Peyer's patch (tissue), 4 donors: ENCODE data around the gene ATRIP. TPM values are rescaled to one million over a fixed set of nuclear protein-coding genes. Genes with fewer than 3 reads are reported as not detected.
A peak's percentile ranks its signal among the peaks of the same experiment; 100 is the strongest.
"Not testable (repeated sequence)": the region's sequence is repeated elsewhere in the genome, so short reads cannot be mapped to it uniquely, and the experiment has no call there.

ENCODE experiments used
- DNase-seq, 3 donors: peaks; one replicate each; pipeline ENCODE4 v3.0.0-alpha.2; 2017 to 2019
- H3K27ac ChIP-seq, 4 donors: fragments of 200-600 bp; sonication (generic); one replicate each; pipeline ENCODE4 v1.5.1; 2016 to 2019
- H3K27me3 ChIP-seq, 2 donors: fragments of 200-600 bp; sonication (generic); one replicate each; pipeline ENCODE4 v1.5.1; 2019
- H3K36me3 ChIP-seq, 3 donors: fragments of 200-600 bp; sonication (generic); one replicate each; pipeline ENCODE4 v1.5.1; 2016 to 2019
- H3K4me1 ChIP-seq, 4 donors: fragments of 200-600 bp; sonication (generic); one replicate each; pipeline ENCODE4 v1.5.1; 2016 to 2019
- H3K4me3 ChIP-seq, 4 donors: fragments of 200-600 bp; sonication (generic); 1 replicate in 3 of 4; 2 replicates in 1 of 4; pipeline ENCODE4 v1.5.1; 2016 to 2019; ENCODE audit warnings: mild to moderate bottlenecking in 1 of 4
- H3K9me3 ChIP-seq, 4 donors: fragments of 200-600 bp; sonication (generic); one replicate each; pipeline ENCODE4 v1.5.1; 2016 to 2019; ENCODE audit warnings: mild to moderate bottlenecking in 1 of 4
- CTCF ChIP-seq, 6 experiments: fragments of 450-650 bp in 4 of 6; fragments of 200-600 bp in 2 of 6; sonication (generic) in 1 of 6; IDR thresholded peaks; one replicate each; pipeline ENCODE4 v1.5.1; 2017 to 2019; ENCODE audit warnings: antibody characterized with exemption in 6 of 6, mild to moderate bottlenecking in 3 of 6, moderate library complexity in 1 of 6
- POLR2A ChIP-seq, 2 donors: fragments of 450-650 bp; IDR thresholded peaks; one replicate each; pipeline ENCODE4 v1.5.1; 2017; ENCODE audit warnings: antibody characterized with exemption in 2 of 2, mild to moderate bottlenecking in 2 of 2, moderate library complexity in 2 of 2
- total RNA-seq, 4 donors: library from RNA; depleted of rRNA; stranded (reverse); fragments of >200 nt; gene quantifications; one replicate each; pipeline ENCODE4 v1.1.0, GENCODE V29; 2016

The ATRIP gene
- total RNA-seq, 4 donors from 2014 or later = 2.6 to 13.2 (median 6.0) TPM

- Histone ChIP-seq H3K27me3 (no peaks in the 10 kb centered on the region), H3K9me3 (no peaks in the 10 kb centered on the region), H3K36me3 (peaks cover 0 to 25% (median 0%) of the 10 kb centered on the region in 3 donors), H3K4me3 (no peak overlapping the region), H3K27ac (peak overlapping the region in 1 of 4 donors; percentile 80), H3K4me1 (no peaks in the 10 kb centered on the region)
- TF ChIP-seq POLR2A (IDR thresholded peaks at IDR 0.05) (no peak), CTCF (IDR thresholded peaks at IDR 0.05) (peak; percentile 80 to 95 (median 89))
- DNase-seq = peak; percentile 44 to 84 (median 46)
These were observed 45.6 kb upstream of the ATRIP start for GRCh38 chr3:48400824-48401433.

GRCh38 chr3:48401434-48401901, 45.1 kb upstream of the ATRIP start:
- not testable (repeated sequence) for H3K4me1 ChIP-seq, H3K4me3 ChIP-seq, H3K27me3 ChIP-seq, H3K9me3 ChIP-seq
- peaks cover 0 to 30% (median 0%) of the 10 kb centered on the region in 3 donors for H3K36me3 ChIP-seq
- peak in 1 of 3 donors; percentile 45 for DNase-seq
- peak overlapping the region in 3 of 4 donors; percentile 50 to 80 (median 55) for H3K27ac ChIP-seq

GRCh38 chr3:48402281-48402732, 44.2 kb upstream of the ATRIP start:
- H3K27me3 ChIP-seq = no peaks in the 10 kb centered on the region
- H3K4me3 ChIP-seq = no peak overlapping the region
- DNase-seq = peak; percentile 44 to 82 (median 62)
- TF ChIP-seq POLR2A (IDR thresholded peaks at IDR 0.05) = no peak
- TF ChIP-seq CTCF (IDR thresholded peaks at IDR 0.05) = no peak
- no peaks in the 10 kb centered on the region for H3K9me3 ChIP-seq
- peak overlapping the region; percentile 42 to 80 (median 48) for H3K27ac ChIP-seq
- no peaks in the 10 kb centered on the region for H3K4me1 ChIP-seq
- H3K36me3 ChIP-seq = peaks cover 0 to 37% (median 0%) of the 10 kb centered on the region in 3 donors

- DNase-seq = no peak
- Histone ChIP-seq H3K36me3 (peaks cover 0 to 37% (median 0%) of the 10 kb centered on the region in 3 donors), H3K27me3 (no peaks in the 10 kb centered on the region), H3K9me3 (no peaks in the 10 kb centered on the region), H3K27ac (peak overlapping the region; percentile 42 to 80 (median 48)), H3K4me3 (no peak overlapping the region), H3K4me1 (no peaks in the 10 kb centered on the region)
- no peak for TF ChIP-seq POLR2A (IDR thresholded peaks at IDR 0.05)
- no peak for TF ChIP-seq CTCF (IDR thresholded peaks at IDR 0.05)
These were observed 43.6 kb upstream of the ATRIP start for GRCh38 chr3:48402907-48403306.

GRCh38 chr3:48403533-48404439, 42.8 kb upstream of the ATRIP start:
- H3K27ac ChIP-seq = peak overlapping the region in 1 of 4 donors; percentile 80
- H3K4me1 ChIP-seq = no peaks in the 10 kb centered on the region
- H3K27me3 ChIP-seq = no peaks in the 10 kb centered on the region
- H3K9me3 ChIP-seq = no peaks in the 10 kb centered on the region
- peak; percentile 9 to 48 (median 31) for DNase-seq
- TF ChIP-seq CTCF (IDR thresholded peaks at IDR 0.05) = no peak
- TF ChIP-seq POLR2A (IDR thresholded peaks at IDR 0.05) = no peak
- H3K4me3 ChIP-seq = no peak overlapping the region
- peaks cover 0 to 46% (median 0%) of the 10 kb centered on the region in 3 donors for H3K36me3 ChIP-seq
